GM19372 (cell line): ENCODE measurements around the gene KLF11.
A peak's percentile ranks its signal among the peaks of the same experiment; 100 is the strongest.
"Not testable (repeated sequence)": the region's sequence is repeated elsewhere in the genome, so short reads cannot be mapped to it uniquely, and the experiment has no call there.

Experiments
- ATAC-seq: cut with Tn5 transposase; IDR thresholded peaks from one replicate; pipeline ENCODE4 v1.9.1; 2021; ENCODE audit warnings: mild to moderate bottlenecking, low read depth, moderate library complexity; ENCODE audit not compliant: unreplicated experiment

Gene KLF11

DNA sequence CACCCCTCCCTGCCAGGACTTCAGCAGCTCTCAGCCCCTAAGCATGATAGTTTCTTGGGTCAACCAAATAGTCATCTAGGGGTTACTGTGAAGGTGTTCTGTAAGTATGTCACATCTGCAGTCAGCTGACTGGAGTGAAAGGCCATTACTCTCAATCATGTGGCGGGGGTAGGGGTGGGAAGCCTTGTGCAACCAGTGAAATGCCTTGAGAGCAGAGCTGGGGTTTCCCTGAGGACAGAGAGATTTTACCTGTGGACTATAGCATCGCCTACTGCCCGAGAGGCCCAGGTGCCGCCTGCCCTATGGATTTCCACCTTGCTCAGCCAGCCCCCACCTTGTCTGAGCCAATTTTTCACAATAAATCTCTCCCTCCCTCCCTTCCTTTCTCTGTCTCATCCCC, 20.9 kb upstream of the KLF11 start:
- no peak for ATAC-seq

DNA sequence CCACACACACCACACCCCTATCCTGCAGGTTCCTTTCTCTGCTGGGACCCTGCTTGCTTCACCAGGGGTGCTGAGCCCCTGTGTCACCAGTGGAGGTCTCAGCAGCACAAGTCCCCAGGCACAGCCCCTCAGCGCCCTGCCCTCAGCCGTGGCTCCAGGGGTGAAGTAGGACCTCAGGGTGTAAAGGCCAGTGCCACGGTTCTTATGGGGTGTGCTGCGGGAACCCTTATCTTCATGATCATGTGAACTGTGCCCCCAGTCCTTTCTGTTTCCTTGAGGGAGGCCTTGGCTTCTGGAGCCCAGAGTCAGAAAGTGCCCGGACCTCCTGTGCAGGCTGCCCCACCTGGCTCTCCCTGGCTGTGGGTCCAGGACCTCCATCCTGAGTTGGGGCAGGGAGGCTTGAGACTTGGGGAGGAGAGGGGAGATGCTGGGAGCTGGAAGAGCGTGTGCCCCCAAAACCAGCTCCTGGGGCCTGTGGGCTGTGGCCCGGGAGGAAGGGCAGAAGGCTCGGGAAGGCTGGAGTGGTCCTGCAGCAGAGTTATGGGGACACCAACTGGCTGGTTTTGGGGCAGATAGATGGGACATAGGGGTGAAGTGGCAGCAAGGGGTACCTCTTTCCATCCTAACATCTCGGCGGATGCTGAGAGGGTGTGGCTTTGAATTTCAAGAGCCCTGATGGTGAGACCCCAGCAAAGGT, 20.2 kb upstream of the KLF11 start:
- no peak for ATAC-seq

DNA sequence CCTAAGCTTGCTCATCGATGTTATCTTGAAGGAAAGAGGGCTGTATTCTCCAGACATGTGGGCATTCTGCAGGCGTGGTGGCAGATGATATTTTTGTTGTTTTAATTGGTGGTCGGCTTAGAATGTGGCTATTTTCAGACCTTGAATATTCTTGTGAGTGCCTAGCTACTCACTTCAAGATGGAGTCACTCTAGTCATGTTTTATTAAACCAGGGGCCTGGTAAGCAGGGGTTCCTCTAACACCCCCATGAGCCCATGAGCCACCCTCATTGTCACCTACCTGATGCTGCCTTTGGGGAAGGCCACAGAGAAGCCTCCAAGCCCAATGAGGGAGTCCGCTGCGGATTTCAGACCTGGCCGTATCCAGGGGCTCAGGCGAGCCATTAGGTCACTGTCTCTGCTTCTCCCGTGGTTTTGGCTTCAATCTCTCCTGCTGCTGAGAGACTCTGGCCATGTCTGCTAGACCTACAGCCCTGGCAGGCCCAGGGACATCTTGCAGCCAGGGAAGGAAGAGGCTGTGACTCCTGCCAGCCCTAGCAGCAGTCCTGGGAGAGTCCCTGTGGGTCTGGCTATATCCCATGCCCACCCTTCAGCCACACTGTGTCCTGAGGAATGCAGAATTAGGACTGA, 16.3 kb upstream of the KLF11 start:
- ATAC-seq: no peak

GRCh38 chr2:10027660-10028330, 15.6 kb upstream of the KLF11 start:
- no peak for ATAC-seq

GRCh38 chr2:10028407-10028987, 14.9 kb upstream of the KLF11 start:
- ATAC-seq: no peak

DNA sequence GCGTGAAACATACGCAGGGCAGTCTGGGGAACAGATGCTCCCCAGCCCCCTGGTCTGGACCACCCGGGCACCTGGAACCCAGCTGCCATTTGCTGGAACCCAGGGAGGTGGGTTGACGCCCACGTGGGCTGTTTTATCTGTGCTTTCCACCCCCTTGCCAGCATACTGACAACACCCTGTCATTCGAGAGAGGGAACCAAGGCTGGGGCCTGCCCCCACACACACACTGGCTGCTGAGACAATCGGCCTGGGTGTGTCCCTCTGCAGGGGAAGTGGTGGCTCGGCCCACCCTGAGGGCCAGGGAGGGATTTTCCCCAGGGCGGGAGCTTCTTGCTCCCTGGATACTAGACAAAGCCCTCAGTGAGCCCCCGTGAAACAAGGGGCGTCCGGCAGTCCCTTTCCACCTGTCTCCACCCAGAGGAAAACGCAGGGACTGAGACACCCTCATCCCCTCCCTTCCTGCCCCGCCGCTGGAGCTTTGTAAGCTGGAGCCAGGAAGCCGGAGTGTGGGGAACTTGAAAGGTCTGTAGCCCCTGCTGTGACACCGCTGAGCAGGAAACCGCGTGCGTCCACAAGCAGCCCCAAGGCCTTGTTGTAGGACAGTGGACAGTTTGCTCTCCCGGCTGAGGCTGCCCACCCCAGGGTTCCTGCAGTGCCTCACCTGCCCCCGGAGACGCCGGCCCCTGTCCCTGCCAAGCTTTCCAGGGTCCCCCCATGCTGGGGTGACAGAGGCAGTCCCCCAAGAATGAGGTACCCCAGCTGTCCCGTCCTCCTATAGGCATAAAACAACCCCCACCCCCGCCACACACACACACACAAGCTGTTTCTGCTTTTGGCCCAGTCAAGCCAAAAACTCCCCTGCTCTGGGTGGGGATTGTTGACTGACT, 14.1 kb upstream of the KLF11 start:
- ATAC-seq: peak; percentile 68

DNA sequence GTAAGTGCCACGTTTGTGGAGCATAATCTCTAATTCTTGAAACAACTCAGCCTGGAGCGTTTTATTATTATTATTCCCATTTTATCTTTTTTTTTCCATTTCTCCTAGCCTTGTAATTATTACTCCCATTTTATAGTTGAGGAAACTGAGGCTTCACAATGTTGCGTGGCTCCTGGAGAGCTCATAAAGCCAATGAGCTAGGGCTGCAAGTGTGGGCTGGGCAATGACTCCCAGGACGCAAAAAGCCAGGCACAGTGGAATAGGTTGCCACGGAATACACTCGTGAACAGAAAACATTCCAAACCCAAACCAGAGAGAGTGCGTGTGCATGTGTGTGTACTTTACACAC, 13.5 kb upstream of the KLF11 start:
- no peak for ATAC-seq

DNA sequence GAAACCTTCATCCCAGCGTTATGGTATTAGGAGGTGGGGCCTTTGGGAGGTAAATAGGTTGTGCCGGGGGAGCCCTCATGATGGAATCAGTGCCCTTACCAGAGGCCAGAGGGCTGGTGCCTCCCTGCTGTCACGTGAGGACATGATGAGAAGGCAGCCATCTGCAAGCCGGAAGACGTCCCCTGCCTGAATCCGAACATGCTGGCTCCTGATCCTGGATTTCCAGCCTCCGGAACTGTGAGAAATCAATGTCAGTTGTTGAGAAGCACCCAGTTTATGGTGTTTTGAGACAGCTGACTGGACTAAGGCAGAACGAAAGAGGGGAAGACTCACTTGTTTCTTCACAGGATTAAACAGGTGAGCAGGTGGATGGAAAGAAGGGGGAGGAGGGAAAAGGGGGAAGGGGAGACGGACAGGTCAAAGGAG, 13.0 kb upstream of the KLF11 start:
- ATAC-seq: no peak

- ATAC-seq: not testable (repeated sequence)
Measured at GRCh38 chr2:10030798-10031197, 12.6 kb upstream of the KLF11 start.

- no peak for ATAC-seq
Measured at GRCh38 chr2:10031886-10032745, 11.2 kb upstream of the KLF11 start.

DNA sequence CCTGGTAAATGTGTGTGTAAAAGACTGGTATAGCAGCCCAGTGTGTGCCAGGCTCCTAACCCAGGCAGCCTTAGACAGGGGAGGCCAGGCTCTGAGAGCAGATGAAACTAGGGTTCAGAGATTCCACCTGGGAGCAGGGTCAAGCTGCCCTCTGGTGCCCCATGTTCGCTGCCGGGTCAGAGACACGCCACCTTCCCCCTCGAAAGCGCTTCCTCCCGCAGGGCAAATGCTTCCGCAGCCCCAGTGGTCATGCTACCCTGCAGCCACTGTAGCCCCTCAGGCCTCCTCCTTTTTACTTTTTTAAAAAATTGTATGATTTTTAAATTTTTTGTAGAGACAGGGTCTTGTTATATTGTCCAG, 10.6 kb upstream of the KLF11 start:
- no peak for ATAC-seq

GRCh38 chr2:10033251-10034006, 9.9 kb upstream of the KLF11 start:
- no peak for ATAC-seq

DNA sequence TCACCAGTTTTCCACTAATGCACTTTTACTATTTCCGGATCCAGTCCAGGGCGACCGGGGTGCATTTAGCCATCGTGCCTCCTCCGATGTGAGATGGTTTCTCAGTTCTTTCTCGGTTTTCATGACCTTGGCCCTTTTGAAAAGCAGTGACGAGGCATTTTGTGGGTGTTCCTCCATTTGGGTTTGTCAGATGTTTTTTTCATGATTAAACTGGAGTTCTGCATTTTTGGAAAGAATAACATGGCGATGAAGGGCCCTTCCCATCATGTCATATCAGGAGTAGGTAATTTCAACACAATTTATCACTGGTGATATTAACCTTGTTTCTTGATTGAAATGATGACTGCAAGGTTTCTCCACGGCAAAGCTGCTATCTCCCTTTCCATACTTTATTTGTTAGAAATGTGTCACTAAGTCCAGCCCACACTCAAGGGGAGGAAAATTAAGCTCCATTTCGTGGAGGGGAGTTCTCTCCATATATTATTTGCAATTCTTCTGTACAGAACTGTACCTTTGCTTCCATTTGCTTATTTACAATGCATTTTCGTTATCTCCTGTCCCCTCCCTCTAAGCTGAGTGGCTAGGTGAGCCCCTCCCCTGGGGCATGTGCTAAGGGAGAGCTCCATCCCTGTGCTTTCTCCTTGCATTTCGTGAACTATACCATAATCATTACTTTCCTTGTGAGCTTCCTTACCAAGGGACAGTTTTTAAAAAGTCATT, 8.9 kb upstream of the KLF11 start:
- no peak for ATAC-seq

- no peak for ATAC-seq
Measured at GRCh38 chr2:10035053-10035422, 8.3 kb upstream of the KLF11 start.

DNA sequence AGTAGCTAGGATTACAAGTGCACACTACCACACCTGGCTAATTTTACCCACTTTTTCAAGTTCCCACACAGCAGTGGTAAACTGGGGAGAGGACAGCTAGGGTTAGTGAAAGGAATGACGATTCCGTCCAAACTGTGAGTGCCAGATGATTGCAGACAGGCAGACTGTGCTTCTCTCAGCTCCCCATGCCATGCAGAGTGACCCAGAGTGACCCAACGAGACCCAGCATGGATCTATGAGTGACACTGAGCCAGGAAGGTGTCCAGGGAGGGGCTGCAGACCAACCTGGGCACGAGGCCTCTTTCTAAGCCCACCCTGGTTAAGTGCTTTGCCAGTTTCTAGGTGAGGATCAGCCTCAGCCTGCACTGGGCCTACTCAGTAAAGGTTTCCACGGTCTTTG, 7.7 kb upstream of the KLF11 start:
- ATAC-seq: no peak

GRCh38 chr2:10036095-10036884, 7.1 kb upstream of the KLF11 start:
- ATAC-seq: no peak

DNA sequence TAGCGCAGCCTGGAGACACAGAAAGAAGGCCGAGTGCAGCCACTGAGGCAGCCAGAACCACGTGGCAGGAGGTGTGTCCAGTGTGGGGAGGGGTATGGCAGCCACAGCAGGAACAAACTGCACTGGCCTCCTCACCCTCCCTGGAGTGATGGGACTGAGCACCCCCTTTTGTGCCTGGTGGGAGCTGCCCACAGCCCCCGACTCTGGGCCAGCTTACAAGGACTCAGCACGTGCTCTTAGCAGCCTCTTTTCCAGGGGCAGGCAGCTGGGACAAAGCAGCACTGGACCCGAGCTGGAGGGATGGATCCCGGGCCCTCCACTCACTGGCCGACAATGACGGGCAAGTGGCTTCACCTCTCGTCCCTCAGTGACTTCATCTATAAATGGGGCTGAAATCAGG, 5.2 kb upstream of the KLF11 start:
- ATAC-seq: no peak

- no peak for ATAC-seq
Measured at GRCh38 chr2:10038716-10039115, 4.6 kb upstream of the KLF11 start.
